ENCODE data around the gene DIP2C.
A peak's percentile ranks its signal among the peaks of the same experiment; 100 is the strongest.

The DIP2C gene

DNA sequence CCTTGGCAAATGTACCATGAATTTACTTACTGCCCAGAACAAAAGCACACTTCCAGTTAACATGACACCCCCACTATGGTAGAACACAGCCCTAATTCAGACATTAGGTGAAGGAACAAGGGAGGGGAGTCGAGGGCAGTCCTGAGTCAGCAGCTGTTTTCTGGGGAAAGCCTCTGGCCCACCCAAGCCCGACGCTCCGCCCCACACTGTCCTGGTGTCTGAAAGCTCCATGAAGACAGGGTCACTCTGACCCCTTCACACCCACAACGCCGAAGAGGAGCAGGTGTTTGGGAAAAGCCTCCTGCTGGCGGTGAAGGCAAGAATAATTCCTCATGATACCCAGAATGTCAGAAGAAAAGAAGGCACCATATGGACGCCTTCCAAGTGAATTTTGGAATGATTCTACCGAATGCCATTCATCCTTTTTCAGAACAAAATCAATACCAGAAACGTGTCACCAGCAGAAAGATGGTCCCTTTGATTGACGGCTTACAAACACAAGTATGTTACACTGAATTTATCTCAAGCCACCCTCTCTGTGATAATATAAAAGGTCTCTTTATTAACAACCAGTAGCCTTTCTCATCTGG is 172.1 kb downstream of the DIP2C start:
- DNase-seq (ENCODE audit: low read depth in 2 of 2), result no peak

DNA sequence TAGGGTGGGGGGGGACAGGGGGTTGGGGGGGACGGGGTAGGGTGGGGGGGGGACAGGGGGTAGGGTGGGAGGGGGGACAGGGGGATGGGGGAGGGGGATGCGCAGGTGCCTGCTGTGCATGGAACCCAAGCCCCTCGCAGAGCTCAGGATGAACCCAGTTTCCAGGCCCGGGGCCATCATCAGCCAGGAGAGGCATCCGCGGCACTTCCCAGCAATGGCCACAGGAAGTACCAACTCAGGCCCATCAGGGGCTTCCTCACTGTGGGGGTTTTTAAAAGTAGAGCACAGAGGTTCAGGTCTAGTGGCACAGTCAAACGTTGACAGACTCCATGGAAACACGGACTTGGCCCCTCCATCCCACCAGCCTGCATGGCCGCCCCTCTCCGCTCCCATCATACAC is 172.7 kb downstream of the DIP2C start:
- DNase-seq (ENCODE audit: low read depth in 2 of 2), result no peak

DNA sequence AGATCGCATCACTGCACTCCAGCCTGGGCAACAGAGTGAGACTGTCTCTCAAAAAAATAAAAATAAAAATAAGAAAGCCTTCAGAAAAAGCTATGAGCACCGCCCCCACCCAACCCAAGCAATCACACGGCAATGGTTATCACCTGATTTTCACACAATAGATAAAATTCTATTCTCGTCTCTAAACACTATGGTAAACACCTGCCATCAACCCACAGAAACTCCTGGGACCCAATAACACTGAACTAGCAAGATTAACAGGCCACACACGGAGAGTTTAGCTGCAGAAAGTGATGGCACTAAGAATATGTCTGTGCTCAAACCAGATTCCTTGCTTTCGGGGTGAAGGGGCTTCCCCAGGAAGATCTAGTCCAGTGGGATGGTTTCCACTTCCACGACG is 173.8 kb downstream of the DIP2C start:
- DNase-seq (ENCODE audit: low read depth in 2 of 2), result no peak

DNA sequence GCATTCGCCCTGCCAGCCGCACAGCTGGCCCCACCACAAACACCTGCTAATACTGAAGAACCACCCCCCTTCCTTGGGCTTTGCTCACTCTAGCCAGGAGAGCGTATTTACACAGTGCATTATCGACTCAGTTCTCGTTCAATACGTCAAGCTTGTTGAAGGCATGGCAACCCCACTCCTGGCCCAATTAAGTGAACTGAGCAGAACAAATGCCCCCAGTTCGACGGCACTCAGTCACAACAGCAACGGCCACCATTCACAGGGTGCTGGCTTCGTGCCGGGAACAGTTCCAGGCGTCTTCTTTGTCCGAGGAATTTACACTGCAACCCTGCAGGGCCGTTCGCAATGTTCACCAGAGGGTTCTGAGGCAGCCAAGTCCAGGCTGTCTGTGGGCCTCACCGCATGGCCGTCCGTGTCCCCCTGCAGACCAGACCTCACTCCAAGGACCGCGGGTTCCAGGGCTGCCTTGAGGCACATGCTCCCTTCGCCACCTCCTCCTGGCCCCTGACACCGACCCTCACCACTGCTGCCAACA is 175.3 kb downstream of the DIP2C start:
- no peak for DNase-seq (ENCODE audit: low read depth in 2 of 2)

DNA sequence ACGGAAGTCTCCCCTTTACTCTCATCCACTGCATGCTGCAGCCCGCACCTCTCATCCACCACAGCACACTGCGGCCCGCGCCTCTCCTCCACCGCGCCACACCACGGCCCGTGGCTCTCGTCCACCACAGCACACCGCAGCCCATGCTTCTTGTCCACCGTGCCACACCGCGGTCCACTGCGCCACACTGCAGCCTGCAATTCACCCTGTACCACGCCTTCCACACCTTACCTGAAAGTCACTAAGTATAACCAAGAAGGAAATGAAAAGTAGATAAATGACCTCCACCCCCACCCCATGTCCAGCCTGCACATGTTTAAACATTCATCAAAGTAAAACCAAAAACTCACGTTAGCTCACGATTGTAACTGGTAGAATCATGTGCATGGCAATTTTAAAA is 176.1 kb downstream of the DIP2C start:
- no peak for DNase-seq (ENCODE audit: low read depth in 2 of 2)

DNA sequence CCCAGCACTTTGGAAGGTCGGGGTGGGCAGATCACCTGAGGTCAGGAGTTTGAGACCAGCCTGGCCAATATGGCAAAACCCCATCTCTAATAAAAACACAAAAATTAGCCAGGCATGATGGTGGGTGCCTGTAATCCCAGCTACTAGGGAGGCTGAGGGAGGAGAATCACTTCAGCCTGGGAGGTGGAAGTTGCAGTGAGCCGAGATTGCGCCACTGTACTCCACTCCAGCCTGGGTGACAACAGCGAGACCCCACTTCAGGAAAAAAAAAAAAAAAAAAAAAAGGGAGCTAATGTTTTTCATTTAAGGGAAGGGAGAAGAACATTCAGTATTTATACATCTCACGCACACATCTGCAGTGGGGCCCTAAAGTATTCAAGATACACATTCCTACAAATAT is 176.8 kb downstream of the DIP2C start:
- peak in 1 of 2 experiments; percentile 38 for DNase-seq (ENCODE audit: low read depth in 2 of 2)

DNA sequence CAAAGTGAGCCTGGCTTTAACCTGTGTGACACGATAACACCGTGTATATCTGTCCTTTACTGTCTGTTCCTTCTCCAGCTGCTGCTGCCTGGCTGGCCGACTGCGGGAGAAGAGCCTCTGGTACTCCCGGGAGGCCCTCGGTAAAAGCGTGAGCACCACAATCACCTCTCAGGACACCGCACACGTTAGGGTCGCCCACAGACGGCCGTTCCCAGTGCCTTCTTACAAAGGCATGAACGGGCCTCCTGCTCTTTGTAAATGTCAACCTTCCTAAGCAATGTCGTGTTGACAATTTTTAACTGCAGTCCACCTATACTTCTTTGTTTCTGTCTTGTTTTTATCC is 177.6 kb downstream of the DIP2C start:
- no peak for DNase-seq (ENCODE audit: low read depth in 2 of 2)

DNA sequence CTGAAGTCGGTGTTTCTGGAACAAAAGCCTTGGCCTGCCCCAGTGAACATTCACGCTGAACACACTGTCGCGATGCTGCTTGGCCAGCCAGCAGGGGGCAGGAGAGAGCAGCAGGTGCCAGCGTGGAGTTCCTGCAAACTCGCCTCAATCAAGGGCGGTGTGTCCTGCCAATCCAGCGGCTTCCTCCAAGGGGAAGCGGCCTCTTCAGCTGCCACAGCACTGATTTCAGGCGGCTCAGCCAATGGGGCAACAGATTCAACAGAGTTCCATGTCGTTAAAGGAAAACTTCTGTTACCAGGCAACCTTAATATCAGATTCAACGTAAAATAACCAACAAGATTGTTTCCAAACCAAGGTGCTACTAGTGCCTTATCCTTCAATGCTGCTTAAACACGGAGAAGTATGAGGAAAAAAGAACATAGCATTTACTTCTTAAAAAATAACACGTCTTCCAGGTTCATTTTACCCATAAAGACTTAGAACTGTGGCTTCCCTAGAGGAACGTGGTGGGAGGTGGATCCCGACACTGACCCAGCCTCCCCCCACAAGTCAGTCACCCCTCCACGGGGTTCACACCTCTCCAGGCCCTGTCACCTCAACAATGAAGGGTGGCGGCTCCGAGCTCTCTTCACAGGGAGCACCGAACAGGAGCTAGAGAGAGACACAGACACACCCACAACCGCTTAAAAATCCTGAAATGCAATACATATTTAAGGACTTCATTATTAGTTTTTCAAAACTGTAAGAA is 178.2 kb downstream of the DIP2C start:
- peak; percentile 69 to 70 for DNase-seq (ENCODE audit: low read depth in 2 of 2)

DNA sequence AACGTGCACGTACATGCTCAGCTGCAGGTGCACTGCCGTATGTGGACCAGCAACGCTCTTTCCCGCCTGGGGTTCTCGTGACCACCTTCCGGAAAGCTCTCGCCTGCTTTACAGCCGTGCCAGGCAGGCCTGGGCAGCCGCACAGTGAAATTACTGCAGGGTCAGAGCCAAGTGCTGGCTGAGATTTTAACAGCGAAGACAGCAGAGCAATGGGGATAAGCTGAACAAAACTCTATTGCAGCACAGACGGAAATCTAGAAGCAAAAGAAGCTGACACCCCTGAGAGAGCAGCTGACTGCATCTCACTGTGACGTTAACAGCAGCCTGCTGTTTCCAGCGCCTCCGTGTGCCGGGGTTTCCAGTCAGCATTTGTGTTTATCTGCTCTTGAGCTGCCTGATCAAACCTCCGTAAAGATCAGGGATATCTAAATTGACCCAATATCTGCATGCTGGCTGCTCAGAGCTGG is 179.0 kb downstream of the DIP2C start:
- DNase-seq (ENCODE audit: low read depth in 2 of 2), result no peak

DNA sequence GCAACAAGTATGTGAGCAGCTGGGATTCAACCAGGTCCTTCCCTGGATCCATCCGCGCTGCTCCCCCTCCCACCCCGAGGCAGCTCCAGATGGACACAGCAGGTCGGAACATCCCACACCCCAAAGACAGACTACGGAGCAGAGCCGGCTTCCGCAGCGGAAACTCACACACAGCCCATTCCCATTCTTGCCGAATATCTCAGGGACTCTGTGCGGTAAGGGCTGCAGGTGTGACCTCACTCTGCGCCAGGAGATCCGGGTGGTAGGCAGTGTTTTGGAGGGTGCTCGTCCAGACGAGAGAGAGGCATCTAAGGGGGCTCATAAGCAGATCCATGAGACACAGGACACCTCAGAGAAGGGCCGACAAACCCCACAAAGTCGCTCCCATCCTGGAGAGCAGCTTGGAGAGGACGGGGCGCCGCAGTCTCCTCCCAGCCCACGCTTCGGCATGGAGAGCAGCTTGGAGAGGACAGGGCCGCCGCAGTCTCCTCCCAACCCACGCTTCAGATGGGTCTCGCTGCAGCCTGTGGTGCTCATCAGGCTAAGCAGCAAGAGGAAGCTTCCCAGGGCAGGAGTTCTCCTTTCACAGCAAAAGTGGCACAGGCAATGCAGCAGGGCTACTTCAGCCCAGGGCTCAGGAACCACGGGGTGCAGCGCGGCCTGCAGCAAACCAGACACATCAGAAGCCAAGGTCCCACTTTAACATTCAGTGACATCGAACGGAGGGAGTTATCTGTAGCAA is 179.9 kb downstream of the DIP2C start:
- DNase-seq (ENCODE audit: low read depth in 2 of 2), result no peak

DNA sequence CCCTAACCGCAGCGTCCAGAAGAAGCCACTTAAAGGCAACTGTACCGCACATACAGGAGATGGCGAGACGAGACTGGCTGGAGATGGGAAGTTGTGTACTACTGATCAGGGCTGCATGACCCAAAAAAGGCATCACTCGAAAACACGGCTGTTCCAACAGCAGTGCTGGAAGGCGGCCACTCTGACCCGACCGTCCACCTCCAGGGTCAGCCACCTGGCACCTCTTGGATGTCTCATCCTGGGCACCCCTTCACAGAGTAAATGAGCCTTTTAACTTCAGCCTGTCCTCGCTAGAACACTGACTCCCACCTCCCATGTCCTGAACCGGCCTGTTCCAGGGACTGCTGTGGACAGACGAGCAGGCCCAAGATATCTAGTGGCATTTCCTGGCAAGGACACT is 180.7 kb downstream of the DIP2C start:
- DNase-seq (ENCODE audit: low read depth in 2 of 2), result no peak

DNA sequence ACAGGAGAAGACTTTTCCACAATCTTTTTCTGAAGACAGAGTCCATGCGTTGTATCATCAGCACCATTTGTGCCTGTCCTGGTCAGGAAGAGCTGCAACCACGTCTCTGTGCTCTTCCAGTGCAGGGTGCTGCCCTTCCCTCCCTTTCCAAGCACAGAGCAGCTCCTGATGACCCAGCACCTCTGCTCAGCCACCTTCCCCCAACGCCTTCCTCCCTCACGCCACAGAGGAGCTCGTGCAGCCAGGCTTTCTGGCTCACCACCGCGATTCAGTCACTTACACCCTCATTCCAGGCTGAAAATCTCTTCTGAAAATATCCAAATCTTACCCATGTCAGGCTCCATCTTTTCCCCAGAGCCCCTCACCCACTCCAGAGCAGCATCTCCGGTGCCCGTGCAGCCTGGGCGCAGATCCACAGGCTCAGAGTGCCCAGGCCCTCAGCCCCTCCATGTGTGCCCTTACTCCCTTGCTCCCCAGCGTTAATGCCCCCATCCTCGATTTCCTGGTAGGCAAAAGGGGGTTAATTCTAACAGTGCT is 181.5 kb downstream of the DIP2C start:
- DNase-seq (ENCODE audit: low read depth in 2 of 2), result no peak

DNA sequence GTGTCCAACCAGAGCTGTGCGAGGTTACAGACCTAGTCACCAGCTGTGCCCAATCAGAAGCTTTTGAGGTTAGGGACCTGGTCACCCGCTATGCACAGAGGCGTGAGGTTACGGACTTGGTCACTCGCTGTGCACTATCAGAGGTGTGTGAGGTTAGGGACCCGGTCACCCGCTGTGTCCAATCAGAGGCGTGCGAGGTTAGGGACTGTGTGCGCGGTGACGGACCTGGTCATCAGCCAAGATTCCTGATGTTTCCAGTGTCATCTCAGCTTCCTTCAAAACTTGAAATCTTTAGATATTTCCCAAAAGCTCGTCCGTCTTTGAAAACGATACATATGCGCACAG is 182.1 kb downstream of the DIP2C start:
- no peak for DNase-seq (ENCODE audit: low read depth in 2 of 2)

DNA sequence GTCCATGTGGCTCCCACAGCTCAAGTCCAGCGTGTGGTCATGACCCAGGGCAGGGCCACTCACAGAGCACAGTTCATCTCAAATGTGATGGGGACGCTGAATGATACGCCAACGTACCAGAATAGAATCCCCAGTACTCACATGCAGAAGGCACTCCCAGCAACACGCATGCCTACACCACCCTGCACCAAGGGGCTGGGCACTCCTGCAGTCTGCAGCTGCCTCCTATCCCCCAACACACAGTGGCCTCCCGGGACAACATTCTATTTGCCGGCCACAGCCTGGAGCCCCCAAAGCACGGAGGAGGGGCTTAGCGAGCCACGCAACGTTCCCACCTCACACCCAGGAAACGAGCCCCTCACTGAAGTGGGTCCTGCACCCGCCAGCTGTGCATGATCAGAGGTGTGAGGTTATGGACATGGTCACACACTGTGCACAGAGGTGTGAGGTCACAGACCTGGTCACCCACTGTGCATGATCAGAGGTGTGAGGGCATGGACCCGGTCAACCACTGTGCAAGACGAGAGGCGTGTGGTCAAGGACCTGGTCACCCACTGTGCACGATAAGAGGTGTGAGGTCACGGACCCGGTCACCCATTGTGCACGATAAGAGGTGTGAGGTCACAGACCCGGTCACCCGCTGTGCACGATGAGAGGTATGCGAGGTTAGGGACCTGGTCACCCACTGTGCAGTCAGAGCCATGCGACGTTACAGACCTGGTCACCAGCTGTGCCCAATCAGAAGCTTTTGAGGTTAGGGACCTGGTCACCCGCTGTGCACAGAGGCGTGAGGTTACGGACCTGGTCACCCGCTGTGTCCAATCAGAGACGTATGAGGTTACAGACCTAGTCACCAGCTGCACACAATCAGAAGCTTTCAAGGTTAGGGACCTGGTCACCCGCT is 182.8 kb downstream of the DIP2C start:
- no peak for DNase-seq (ENCODE audit: low read depth in 2 of 2)

DNA sequence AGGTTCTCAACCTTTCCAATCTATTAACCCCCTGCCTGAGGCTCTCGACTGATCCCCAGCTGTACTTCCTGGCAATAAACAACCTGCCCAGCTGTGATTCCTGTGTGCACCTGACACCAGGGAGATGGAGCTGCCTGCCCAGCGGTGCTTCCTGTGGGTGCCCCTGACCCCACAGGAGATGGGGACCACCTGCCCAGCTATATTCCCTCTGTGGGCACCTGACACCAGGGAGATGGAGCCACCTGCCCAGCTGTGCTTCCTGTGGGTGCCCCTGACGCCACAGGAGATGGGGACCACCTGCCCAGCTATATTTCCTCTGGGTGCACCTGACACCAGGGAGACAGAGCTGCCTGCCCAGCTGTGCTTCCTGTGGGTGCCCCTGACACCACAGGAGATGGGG is 184.0 kb downstream of the DIP2C start:
- DNase-seq (ENCODE audit: low read depth in 2 of 2), result no peak

DNA sequence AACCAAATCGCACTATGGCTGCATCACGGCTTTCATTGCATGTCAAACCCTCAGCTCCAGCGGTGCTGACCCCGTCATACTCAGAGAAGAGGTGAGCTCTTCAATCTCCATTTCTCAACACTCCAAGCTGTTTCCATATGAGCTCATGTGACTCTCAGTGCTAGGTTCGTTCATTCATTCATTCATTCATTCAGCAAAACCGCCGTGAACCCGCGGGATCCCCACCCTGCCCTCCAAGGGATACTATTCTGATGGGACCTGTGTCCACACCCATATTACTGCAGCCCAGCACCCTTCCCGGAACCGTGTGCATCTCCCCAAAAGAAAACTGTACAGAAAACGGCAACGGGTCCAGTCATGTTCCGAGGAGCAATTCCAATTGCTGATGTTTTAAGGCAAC is 184.7 kb downstream of the DIP2C start:
- no peak for DNase-seq (ENCODE audit: low read depth in 2 of 2)

DNA sequence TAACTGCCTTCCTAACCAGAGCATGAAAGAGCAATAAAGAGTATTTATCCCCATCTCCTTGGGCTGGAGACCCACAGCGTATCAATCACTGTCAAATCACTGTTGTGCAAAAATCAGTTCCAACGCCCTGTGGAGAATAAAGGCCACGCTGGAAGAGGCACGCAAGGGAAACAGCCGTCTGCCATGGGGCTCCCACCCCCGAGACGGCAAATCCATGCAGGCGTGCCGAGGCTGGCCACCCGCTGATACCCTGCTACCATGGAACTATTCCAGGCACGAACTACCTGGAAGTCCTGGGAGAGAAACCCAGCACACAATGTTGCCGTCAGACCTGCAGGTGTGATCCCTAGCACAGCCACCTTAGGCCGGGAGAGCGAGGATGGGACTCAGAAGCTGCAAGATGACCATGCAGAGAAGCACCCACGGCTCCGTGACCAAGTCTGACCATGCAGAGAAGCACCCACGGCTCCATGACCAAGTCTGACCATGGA is 185.3 kb downstream of the DIP2C start:
- no peak for DNase-seq (ENCODE audit: low read depth in 2 of 2)

DNA sequence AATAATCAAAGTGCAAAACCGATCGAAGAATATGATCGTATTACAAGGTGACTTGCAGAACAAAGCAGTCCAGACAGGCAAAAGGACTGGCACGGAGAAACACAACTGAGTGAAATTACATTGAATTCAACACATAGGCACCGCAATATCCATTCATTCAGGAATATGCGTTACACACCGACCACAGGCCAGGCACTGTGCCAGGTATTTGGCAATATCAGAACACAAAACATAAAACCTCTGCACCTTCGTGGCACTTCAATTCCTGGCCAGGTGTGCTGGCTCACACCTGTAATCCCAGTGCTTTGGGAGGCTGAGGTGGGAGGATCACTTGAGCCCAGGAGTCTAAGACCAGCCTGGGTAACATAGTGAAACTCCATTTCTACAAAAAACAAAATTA is 187.9 kb downstream of the DIP2C start:
- no peak for DNase-seq (ENCODE audit: low read depth in 2 of 2)

DNA sequence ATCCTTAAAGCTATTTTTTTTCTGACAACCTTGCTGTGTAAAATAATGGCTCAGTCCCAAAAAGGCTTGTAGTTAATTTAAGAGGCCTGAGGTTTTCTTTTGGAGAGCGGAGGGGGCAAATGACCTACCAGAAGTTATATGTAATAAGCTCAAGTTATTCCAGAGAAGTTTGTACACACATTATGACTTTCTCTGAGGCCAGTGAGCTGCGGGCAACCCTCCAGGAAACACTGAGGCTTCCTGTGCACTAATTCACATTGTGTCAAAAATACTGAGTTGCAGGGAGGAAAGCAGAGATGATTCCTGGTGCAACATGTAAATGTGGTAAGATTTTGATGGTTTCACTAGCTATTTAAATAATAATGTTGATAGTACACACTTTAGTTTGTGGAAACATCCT is 188.6 kb downstream of the DIP2C start:
- peak in 1 of 2 experiments; percentile 23 for DNase-seq (ENCODE audit: low read depth in 2 of 2)

DNA sequence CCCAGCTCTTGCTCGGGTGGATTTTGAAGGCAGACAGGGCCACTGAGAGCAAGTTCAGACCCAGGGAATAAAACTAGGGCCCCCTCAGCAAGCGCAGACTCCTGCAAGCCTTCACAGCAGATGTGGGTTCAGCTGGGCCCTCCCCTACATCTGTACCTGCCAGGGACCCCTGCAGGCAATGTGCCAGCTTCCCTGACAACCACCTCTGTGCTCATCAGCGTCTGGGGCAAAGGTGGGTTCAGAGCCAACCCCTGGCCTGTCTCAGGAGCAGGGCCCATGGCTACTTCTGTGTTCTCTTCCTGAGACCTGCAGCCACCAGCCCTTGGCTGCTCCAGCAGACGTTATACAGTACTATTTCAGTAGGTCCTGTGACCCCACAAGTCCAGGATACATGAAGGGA is 189.5 kb downstream of the DIP2C start:
- DNase-seq (ENCODE audit: low read depth in 2 of 2), result no peak

DNA sequence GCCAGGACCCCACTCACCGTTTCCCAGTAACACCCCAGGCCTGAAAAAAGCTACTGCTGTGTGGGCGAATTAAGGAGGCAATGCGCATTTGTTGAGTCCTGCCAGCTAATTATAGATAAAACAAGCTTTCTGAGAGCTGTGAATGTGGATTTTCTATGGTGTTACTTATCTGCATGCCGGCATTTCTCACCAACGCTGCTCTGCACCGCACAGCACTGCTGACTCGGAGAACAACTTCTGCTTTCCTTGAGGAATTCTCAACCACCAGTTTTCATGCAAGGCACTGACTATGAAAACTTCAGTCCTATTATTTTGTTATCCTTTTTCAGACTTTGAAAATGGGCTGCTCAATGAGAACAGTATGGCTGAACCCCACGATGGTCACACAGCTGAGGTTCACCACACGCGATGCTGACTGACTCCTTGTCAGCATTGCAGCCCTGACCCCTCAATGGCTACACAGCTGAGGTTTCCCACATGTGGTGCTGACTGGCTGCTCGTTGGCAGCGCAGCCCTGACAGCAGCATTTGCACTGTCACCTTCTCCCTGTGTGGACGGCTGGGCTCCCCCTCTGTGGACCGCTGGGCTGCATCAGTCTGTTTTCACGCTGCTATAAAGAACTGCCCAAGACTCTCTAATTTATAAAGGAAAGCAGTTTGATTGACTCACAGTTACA is 190.6 kb downstream of the DIP2C start:
- no peak for DNase-seq (ENCODE audit: low read depth in 2 of 2)
